Dedifferentiated amniotic fluid mesenchymal stem cell (primary cell): ENCODE measurements around the gene B3GNT7.
"Not testable (repeated sequence)": the region's sequence is repeated elsewhere in the genome, so short reads cannot be mapped to it uniquely, and the experiment has no call there.

Experiments used
- DNase-seq: peaks from one replicate; pipeline ENCODE4 v3.0.0-alpha.2; 2016; ENCODE audit errors: extremely low spot score

B3GNT7 gene, protein sequence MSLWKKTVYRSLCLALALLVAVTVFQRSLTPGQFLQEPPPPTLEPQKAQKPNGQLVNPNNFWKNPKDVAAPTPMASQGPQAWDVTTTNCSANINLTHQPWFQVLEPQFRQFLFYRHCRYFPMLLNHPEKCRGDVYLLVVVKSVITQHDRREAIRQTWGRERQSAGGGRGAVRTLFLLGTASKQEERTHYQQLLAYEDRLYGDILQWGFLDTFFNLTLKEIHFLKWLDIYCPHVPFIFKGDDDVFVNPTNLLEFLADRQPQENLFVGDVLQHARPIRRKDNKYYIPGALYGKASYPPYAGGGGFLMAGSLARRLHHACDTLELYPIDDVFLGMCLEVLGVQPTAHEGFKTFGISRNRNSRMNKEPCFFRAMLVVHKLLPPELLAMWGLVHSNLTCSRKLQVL

DNA sequence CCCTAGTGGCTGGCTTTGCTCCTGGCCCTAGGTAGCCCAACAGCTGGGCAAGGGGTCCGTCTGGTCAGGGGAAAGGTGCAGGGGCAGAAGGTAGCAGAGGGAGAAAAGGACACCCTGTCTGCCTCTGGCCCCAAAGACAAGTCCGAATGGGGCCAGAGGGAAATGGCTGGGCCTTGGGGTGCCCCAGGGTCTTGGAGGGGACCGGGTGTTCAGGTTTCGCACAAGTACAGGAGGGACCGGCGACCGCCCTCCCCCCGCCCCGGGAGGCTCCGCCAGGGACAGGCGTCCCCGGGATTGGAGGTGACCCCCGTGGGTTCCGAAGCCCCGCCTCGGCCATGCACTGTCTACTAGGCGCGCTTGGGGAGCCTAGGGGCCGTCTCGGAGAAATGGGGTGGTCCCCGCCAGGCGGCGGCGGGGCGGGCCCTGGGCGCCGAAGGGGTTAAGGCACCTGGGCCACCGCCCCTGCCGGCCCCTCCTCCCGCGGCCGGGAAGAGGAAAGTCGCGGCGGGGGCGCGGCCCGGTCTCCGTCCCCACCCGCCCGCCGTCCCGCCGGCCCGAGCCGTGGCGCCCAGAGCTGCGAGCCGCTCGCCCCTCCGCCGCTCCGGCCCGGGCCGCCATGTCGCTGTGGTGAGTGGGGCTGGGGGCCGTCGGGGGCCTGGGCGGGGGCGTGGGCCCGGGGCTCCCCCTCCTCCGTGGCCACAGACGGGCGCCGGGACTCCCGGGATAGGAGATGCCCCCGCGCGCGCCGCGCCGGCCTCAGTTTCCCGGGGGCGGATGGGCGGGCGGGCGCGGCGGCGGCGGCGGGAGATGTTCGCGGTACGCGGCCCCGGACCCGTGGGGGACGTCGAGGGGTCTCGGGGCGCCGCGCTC lies at the start of gene B3GNT7:
B3GNT7 (plus strand) TSS at position 523 of the 870 bp plus-strand sequence; CDS start at position 617, 94 bp downstream.
- DNase-seq = no peak

DNA sequence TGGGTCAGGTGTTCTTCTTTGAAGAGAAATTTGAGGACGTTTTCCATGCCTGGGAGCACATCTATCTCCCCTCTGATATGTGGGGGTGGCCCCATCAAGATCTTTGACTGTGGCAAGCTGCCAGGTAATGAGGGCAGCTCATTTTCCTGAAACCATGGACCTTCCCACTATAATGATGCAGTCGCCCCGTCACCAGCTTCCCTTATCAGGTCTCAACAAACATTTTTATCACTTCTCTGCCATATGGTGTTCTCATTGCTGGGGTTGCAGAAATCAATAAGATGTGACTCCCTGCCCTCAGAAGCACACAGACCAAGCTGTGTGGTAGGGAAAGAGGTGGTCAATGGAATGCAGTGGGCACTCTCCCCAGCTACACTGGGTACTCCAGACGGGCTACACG lies 48.4 kb upstream of the B3GNT7 start:
- DNase-seq = no peak

DNA sequence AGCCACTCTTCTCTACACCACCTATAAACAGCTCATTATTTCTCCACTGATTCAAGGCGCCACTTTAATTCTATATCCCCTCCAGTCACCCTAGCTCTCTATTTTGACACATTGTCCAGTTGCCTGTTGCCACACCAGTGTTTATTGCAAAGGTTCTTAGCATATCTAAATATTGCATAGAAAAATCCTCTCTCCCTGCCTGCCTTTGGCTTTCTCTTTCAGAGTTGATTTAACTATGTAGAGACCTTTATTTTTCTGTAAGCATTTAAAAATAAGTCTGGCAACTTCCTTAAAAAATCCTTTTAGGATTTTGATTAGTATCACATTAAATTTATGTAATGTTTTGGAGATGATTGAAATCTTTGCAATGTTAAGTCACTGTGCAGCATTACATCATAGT lies 47.9 kb upstream of the B3GNT7 start:
- no peak for DNase-seq

DNA sequence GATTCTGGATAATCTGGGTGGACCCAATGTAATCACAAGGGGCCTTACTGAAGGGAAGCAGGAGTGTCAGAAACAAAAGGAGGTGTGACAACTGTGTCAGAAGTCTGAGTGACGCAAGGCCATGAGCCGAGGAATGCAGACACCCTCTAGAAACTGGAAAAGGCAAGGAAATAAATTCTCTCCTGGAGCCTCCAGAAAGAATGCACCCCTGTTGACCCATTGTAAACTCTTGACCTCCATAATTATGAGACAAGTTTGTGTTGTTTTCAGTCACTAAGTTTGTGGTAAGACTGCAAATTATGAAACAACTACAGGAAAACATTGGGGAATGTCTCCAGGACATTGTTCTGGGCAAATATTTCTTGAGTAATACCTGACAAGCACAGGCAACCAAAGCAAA lies 47.3 kb upstream of the B3GNT7 start:
- DNase-seq = no peak

DNA sequence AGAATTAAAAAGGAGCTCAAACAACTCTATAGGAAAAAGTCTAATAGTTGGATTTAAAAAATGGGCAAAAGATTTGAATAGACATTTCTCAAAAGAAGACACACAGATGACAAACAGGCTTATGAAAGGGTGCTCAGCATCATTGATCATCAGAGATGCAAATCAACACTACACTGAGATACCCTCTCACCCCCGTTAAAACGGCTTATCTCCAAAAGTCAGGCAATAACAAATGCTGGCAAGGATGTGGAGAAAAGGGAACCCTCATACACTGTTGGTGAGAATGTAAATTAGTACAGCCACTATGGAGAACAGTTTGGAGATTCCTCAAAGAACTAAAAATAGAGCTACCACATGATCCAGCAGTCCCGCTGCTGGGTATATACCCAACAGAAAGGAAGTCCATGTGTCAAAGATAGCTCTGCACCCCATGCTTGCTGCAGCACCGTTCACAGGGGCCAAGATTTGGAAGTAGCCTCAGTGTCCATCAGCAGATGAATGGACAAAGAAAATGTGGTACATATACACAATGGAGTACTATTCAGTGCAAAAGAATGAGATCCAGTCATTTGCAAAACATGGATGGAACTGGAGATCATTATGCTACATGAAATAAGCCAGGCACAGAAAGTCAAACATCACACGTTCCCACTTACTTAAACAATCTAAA lies 46.7 kb upstream of the B3GNT7 start:
- no peak for DNase-seq

DNA sequence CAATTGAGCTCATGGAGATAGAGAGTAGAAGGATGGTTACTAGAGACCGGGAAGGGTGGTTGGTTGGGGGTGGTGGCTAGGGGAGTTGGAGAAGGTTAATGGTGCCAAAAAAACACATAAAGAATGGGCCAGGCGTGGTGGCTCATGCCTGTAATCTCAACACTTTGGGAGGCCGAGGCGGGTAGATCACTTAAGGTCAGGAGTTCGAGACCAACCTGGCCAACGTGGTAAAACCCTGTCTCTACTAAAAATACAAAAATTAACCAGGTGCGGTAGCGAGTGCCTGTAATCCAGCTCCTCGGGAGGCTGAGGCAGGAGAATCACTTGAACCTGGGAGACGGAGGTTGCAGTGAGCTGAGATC lies 46.2 kb upstream of the B3GNT7 start:
- not testable (repeated sequence) for DNase-seq

DNA sequence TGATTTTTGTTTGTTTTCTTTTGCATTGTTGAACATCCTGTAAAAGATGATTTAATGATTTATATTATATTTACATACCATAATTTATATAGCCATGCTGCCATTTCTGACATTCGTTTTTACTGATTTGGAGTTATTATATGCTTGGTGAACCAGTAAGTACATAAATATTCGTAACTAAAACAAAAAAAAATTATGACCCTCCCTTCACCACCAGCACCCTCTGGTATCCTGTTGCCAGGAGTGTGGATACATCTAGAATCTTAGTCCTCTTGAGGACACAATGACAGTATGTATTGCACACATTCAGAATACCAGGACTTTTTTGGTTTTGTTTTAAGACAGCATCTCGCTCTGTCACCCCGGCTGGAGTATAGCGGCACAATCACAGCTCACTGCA lies 43.9 kb upstream of the B3GNT7 start:
- DNase-seq = no peak

DNA sequence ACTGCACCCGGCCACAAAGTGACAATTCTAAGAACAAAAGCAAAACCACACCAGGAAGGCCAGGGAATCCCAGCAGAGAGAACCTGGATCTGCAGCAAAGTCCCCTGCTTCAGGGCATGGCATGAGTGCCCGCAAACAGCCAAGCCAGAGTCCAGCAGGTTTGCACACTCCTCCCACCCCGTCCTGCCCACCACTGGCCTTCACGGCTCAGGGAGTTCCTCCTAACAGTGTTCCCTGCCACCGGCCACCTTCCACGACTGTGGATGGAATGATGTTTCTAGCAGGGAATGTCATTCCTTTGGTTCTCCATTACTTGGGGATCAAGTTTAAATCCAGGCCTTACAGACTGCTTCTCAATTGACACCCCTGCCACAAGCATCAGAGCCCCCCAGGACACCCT lies 42.0 kb upstream of the B3GNT7 start:
- no peak for DNase-seq

DNA sequence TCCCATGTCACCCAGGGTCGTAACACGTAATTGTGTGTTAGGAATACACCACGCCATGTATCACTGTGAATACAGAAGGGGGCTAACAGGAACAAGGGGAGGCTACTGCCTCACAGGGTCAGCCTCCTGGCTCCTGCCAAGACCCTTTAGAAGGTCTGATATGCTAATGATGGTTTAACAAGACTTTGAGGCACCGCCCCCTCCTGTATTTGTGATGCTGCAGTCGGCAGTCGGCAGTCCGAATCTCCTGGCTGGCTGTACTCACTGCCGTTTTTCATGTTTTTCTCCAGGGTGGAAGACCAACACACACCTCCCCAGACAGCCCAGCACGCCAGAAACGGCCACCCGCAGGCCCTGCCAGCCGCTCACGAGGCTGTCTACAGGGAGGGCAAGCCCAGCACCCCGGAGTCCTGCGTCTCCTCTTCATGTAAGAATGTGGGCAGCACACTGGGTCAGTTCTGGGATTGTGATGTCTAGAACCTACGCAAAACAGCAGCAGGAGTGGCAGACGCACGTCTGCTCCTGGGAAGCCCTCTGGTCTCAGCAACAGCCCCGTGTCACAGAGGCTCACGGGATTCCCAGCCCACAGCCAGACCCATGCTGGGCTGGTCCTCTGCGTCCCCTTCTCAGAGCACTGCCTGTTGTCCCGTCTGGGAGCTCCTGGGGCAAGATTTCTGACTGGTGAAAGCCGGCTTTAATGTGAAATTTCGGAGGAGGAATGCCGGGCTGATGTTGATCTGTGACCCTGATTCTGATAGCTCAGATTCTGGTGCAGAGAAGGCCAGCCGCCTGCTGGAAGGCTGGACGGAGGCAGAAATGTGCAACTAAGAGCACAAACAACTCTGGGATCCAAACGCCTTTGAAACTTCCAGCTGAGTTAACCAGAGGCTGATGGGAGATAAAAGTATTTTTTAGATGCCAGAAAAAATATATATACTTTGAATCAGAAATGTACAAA lies 39.7 kb upstream of the B3GNT7 start:
- DNase-seq = no peak

DNA sequence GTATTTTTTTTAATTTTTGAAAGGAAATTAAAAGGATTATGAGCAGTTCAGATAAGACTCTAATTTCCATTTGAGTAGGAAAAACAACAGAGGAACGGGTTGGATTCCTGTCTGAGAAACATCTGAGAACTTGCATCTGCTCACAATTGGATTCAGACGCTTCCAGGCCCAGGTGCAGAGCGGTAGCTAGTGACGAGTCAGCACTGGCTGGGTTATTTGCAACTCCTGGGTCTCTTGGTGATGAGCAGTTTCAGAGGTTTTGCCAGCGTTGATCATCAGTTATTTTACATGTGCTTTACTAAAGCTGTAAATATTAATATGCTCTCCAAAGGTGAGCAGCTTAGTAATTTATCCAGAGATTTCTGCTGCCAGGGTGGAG lies 39.1 kb upstream of the B3GNT7 start:
- DNase-seq = no peak

DNA sequence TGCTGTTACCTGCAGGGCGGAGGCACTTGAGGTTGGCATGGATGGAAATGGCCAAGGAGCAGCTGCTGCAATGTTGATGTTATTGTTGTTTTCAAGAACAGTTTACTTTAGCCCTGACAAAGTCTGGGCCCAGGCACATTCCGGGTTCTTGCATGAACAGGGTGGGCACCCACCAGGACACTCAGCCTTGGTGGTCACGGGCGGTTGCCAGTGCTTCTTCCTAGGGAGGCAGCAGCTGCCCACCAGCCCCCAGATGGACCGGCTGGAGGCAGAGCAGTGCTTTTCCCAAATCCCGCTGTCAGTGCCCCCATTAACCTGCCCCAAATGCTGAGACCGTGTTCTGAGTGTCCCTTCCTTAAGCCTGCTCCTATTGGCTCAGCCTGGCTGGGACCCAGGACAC lies 38.5 kb upstream of the B3GNT7 start:
- no peak for DNase-seq

DNA sequence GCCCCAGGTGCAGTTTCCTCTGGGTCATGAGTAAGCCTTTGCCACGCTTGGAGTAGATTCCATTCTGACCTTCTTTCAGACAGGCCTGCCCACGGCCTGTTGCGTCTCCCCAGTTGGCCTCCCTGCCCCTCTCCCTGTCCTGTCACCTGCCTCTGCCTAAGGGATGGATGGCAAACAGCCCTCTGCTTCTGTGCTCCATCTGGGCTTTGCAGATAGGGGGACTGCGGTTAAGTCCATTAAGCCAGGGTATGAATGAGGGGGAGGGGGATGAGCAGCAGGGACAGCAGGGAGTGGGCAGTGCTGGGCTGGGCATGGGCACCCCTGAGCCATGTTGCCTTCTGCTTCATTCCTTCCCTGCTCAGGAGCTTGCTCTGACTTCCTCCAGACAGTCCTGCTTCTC lies 37.6 kb upstream of the B3GNT7 start:
- DNase-seq = no peak

DNA sequence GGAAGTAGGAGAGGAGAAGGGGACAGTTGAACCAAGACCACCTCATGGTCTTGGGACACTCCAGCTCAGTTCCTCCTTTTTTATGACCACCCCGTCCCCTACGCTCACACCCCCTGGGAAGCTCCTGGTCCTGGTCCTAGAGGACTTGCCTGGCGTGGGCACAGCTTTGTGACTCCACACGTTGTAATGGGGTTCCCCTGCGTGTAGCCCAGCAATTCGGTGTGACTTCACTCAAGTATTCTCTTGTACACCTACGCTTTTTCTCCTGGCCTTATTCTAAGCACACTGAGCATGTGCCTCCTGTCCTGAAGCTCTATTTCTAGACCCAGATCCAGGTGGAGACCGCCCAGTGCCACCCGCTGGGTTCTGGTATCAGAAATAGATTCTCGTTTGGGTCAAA lies 36.1 kb upstream of the B3GNT7 start:
- DNase-seq = no peak

DNA sequence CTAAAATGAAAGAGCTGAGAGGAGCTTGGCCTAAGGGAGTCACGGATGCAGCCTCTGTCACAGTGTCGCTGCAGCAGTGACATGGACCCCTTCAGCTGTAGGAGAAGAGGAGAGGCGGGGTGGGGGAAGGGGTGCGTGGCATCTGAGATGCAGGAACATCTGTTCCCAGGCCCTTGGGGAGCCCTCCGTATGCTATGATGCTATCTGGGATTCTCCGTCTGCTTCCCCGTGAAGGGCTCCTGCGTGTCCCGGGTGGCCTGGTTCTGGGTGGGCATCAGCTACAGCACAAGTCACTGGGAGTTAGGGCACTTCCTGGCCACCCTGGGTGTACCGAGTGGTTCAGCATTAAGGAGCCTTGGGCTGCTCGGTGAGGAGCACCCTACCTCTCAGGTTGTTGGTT lies 35.6 kb upstream of the B3GNT7 start:
- no peak for DNase-seq

DNA sequence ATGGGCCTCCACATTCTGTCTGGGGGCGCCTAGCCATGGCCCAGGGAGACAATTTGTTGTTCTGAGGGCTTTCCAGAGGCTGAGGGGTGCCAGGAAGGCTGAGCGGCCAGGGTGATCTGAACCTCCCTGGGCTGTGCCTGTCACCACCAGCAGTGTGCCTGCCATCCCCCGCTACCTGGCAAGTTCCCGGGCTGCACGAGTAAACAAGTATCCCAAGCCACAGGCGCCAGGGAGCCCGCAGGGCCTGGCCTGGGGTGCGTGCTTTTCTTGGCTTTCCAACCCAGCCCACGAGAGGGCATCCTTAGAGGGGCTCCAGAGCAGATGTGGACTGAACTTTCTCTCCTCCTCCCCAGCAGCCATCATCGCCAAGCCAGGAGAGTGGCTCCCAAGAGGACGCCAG lies 35.1 kb upstream of the B3GNT7 start:
- no peak for DNase-seq

DNA sequence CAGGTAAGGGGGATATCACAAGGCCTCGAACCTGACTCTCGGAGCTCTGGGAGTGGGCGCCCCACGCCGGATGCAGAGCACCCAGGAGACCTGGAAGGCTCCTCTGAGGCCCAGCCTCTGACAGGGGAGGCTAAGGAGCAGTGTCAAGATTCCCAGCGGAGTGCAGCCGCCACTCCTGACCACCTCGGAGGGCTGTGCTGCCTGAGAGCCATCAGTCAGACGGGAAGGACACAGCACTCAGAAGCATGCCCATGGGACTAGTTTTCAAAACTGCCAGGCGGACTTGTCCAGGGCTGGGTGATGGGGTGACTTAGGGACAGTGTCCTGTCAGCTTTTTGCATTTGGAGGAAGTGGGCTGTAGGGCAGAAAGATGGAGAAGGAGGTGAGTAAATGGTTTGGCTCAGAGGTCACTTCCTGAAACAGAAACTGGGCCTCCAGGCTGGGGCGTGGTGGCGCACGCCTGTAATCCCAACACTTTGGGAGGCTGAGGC lies 34.6 kb upstream of the B3GNT7 start:
- DNase-seq = no peak

DNA sequence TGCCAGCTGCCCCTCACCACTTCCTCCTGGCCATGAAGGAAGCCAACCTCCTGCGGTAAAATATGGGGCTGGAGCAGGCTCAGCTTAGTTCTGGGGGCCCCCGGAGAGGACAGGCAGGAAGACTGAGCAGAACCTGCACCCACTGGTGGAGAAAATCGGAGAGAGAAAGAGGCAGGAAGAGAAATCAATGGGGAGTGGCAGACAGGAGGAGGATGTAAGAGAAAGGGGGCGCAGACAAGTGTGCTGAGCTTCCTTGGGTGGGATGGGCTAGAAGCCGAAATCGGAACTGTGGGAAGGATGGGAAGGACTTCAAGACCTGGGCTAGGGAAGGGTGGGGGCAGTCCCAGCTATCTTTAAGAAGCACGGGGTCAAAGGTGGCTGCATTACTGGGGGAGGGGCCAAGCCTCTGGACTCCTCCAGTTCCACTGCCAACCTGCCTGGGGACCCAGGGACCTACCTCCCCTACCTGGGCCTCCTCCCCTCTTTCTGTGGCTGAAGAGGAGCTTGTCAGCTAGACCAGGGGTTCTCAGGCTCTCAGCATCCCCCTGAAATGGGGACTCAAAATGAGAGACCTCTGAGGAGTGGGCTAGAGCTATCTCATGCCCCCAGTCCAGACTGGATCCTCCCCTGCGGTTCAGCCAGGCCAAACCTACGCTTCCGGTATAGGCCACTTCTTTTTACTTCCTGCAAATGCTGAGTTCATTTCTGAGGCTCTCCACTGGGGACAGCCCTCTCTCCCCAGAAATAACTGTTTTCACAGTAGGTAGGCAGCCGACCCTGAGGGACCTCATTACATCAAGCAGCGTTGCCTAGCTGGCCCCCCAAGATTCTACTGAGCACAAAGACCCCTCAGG lies 33.6 kb upstream of the B3GNT7 start:
- DNase-seq = no peak

DNA sequence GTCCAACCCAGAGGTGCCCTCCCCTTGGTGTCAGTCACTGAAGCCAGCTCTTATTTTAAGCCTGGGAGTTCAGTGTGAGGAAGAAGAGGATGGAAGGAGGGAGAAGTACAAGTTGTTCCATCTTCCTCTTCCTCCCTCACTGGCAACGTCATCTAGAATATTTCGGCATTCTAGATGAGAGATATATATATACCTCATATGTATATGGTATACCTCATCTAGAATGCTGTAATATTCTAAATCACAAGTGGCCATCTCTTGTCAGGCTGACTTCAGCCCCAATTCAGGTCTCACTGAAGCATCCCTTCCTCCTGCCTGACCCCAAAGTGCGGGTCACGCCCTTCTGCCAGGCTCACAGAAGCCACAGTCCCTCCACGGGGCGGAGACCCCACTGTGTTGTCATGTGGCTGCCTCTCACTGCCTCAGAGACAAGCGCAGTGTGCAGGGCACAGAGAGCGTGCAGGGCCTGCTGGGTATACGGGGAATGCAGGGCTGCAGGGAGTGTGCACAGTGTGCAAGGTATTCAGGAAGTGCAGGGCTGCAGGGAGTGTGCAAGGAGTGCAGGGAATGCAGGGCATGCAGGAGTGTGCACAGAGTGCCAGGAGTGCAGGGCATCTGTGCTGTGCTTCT lies 32.8 kb upstream of the B3GNT7 start:
- no peak for DNase-seq

DNA sequence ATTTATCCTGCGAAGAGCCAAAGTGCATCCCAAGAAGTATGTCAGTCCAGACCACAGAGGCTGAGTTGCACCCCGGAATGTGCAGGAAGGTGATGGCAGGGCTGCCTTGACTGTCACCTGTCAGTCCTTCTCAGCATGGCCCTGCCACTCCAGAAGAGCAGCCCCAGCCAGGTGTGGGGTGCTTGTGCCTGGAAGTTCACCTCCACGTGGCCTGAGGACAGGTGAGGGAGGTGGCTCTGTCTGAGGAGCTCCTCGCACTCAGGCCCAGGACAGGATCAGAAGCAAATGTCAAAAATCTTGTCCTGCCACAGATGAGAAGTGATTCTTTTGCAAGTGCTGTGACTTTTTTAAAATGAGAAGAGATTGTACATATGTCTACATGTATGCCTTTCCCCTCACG lies 31.4 kb upstream of the B3GNT7 start:
- no peak for DNase-seq
